ENCODE results near the gene PAM. TPM values are rescaled to one million over a fixed set of nuclear protein-coding genes. Genes with fewer than 3 reads are reported as not detected.

Gene PAM
- polyA plus RNA-seq, 1 donor from 2014 or later = 363 TPM

DNA sequence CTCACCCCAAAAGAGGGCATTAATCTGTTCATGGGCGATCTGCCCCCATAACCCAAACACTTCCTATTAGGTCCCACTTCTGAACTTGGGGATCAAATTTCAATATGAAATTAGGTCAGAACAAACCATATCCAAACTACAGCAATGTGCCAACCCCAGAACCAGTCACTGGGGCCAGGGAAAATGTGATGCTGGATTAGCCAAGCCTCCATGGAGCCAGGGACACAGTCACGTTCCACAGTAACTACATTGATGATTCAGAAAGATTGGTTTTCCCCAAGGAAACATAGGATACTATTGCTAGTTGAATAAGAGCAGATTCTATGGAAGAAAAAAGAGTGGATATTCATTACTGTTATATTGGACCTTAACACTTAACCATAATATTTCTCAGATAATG lies 280.6 kb downstream of the PAM start:
- no peaks in the 10 kb centered on the region for H4K20me1 ChIP-seq (ENCODE audit: insufficient read depth)
- no peaks in the 10 kb centered on the region for H3F3A ChIP-seq (ENCODE audit: insufficient read depth, low read length, poor library complexity, severe bottlenecking)
- no peaks in the 10 kb centered on the region for H3K79me2 ChIP-seq (replicated peaks; ENCODE audit: insufficient read depth, low read length)
- peaks cover 8% of the 10 kb centered on the region for H3K36me3 ChIP-seq (ENCODE audit: insufficient read depth, low read length)
- H3K27me3 ChIP-seq (ENCODE audit: insufficient read depth, low read depth, low read length) = no peaks in the 10 kb centered on the region
- H3K9ac ChIP-seq (ENCODE audit: low read length) = no peak overlapping the region
- no peak overlapping the region for H2AFZ ChIP-seq (ENCODE audit: low read depth, low read length)
- H3K27ac ChIP-seq (ENCODE audit: low read length) = no peak overlapping the region
- no peaks in the 10 kb centered on the region for H3K9me2 ChIP-seq (ENCODE audit: insufficient read depth, low read length)
- no peak overlapping the region for H3K4me3 ChIP-seq (ENCODE audit: low read length)
- H3K4me2 ChIP-seq (ENCODE audit: low read length) = no peak overlapping the region
- no peaks in the 10 kb centered on the region for H3K9me3 ChIP-seq (ENCODE audit: low read length)
- TF ChIP-seq RAD21 (conservative IDR thresholded peaks at IDR 0.05) (no peak), EP300 (conservative IDR thresholded peaks at IDR 0.05; ENCODE audit: poor library complexity, severe bottlenecking) (no peak), SMC3 (conservative IDR thresholded peaks at IDR 0.05; ENCODE audit: poor library complexity) (no peak), TAF1 (IDR thresholded peaks at IDR 0.05; ENCODE audit: low read depth) (no peak), EZH2 (IDR thresholded peaks at IDR 0.05; ENCODE audit: borderline replicate concordance, insufficient read depth, low read length, poor library complexity, severe bottlenecking) (no peak), MXI1 (conservative IDR thresholded peaks at IDR 0.05; ENCODE audit: poor library complexity, severe bottlenecking) (no peak), POLR2AphosphoS5 (IDR thresholded peaks at IDR 0.05) (no peak)
- TF ChIP-seq, protein P1, sequence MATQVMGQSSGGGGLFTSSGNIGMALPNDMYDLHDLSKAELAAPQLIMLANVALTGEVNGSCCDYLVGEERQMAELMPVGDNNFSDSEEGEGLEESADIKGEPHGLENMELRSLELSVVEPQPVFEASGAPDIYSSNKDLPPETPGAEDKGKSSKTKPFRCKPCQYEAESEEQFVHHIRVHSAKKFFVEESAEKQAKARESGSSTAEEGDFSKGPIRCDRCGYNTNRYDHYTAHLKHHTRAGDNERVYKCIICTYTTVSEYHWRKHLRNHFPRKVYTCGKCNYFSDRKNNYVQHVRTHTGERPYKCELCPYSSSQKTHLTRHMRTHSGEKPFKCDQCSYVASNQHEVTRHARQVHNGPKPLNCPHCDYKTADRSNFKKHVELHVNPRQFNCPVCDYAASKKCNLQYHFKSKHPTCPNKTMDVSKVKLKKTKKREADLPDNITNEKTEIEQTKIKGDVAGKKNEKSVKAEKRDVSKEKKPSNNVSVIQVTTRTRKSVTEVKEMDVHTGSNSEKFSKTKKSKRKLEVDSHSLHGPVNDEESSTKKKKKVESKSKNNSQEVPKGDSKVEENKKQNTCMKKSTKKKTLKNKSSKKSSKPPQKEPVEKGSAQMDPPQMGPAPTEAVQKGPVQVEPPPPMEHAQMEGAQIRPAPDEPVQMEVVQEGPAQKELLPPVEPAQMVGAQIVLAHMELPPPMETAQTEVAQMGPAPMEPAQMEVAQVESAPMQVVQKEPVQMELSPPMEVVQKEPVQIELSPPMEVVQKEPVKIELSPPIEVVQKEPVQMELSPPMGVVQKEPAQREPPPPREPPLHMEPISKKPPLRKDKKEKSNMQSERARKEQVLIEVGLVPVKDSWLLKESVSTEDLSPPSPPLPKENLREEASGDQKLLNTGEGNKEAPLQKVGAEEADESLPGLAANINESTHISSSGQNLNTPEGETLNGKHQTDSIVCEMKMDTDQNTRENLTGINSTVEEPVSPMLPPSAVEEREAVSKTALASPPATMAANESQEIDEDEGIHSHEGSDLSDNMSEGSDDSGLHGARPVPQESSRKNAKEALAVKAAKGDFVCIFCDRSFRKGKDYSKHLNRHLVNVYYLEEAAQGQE (IDR thresholded peaks at IDR 0.05; ENCODE audit: borderline replicate concordance) = no peak
- TF ChIP-seq, protein P2, sequence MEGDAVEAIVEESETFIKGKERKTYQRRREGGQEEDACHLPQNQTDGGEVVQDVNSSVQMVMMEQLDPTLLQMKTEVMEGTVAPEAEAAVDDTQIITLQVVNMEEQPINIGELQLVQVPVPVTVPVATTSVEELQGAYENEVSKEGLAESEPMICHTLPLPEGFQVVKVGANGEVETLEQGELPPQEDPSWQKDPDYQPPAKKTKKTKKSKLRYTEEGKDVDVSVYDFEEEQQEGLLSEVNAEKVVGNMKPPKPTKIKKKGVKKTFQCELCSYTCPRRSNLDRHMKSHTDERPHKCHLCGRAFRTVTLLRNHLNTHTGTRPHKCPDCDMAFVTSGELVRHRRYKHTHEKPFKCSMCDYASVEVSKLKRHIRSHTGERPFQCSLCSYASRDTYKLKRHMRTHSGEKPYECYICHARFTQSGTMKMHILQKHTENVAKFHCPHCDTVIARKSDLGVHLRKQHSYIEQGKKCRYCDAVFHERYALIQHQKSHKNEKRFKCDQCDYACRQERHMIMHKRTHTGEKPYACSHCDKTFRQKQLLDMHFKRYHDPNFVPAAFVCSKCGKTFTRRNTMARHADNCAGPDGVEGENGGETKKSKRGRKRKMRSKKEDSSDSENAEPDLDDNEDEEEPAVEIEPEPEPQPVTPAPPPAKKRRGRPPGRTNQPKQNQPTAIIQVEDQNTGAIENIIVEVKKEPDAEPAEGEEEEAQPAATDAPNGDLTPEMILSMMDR (IDR thresholded peaks at IDR 0.05; ENCODE audit: poor library complexity, severe bottlenecking) = no peak

DNA sequence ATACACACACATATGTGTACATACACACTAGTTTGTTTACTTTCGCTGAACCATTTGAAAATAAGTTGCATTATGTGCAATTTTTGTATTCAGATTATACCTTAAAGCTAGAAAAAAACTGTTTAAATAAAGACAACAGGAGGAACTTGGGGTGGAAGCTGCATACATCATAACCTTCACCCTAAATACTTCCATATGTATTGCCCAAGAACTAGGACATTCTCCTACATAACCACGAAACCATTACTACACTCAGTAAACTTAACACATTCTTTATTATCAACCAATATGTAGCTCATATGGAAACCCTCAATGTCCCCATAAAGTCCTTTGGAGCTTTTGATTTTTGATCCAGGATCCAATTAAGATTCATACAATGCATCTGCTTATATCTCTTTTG lies 281.5 kb downstream of the PAM start:
- Histone ChIP-seq H3K79me2 (replicated peaks; ENCODE audit: insufficient read depth, low read length) (no peaks in the 10 kb centered on the region), H3K9me2 (ENCODE audit: insufficient read depth, low read length) (no peaks in the 10 kb centered on the region), H3K4me2 (ENCODE audit: low read length) (no peak overlapping the region), H3K27me3 (ENCODE audit: insufficient read depth, low read depth, low read length) (no peaks in the 10 kb centered on the region), H3K9me3 (ENCODE audit: low read length) (no peaks in the 10 kb centered on the region), H2AFZ (ENCODE audit: low read depth, low read length) (no peak overlapping the region), H3K4me3 (ENCODE audit: low read length) (no peak overlapping the region), H4K20me1 (ENCODE audit: insufficient read depth) (no peaks in the 10 kb centered on the region), H3K36me3 (ENCODE audit: insufficient read depth, low read length) (peaks cover 8% of the 10 kb centered on the region), H3F3A (ENCODE audit: insufficient read depth, low read length, poor library complexity, severe bottlenecking) (no peaks in the 10 kb centered on the region), H3K9ac (ENCODE audit: low read length) (no peak overlapping the region), H3K27ac (ENCODE audit: low read length) (no peak overlapping the region)
- TF ChIP-seq EZH2 (IDR thresholded peaks at IDR 0.05; ENCODE audit: borderline replicate concordance, insufficient read depth, low read length, poor library complexity, severe bottlenecking) (no peak), SMC3 (conservative IDR thresholded peaks at IDR 0.05; ENCODE audit: poor library complexity) (no peak), TAF1 (IDR thresholded peaks at IDR 0.05; ENCODE audit: low read depth) (no peak), MXI1 (conservative IDR thresholded peaks at IDR 0.05; ENCODE audit: poor library complexity, severe bottlenecking) (no peak), EP300 (conservative IDR thresholded peaks at IDR 0.05; ENCODE audit: poor library complexity, severe bottlenecking) (no peak), POLR2AphosphoS5 (IDR thresholded peaks at IDR 0.05) (no peak), RAD21 (conservative IDR thresholded peaks at IDR 0.05) (no peak)
- TF ChIP-seq, protein P1 (IDR thresholded peaks at IDR 0.05; ENCODE audit: borderline replicate concordance) = no peak
- TF ChIP-seq, protein P2 (IDR thresholded peaks at IDR 0.05; ENCODE audit: poor library complexity, severe bottlenecking) = no peak

Measured in neural cell (in vitro differentiated cells).